ENCODE data around the gene RBFOX2. TPM values are rescaled to one million over a fixed set of nuclear protein-coding genes. Genes with fewer than 3 reads are reported as not detected.

Gene RBFOX2
- total and polyA plus RNA-seq, 2 donors (not counting 3 experiments of a cell fraction or from before 2014, with no cell fraction given), result 125 to 142 TPM

DNA sequence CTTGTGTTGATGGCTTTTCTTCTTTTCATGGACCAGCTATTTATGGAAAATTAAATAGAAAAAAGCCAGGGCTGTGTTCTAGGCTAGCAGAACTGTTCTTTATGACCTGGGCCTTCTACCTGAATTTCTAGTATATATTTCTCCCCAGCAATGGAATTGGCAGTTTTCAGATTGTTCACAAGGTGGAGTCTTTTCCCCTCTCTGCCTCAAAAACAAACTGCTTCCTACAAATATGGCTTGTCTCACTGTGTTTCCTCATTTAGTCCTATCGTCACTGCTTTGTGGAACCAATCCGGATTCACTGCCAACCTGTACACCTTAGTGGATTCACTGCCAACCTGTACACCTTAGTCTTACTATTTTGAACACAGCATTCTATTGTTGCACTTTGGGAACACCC is 316.0 kb downstream of the RBFOX2 start:
- Histone ChIP-seq H3K9me1 (replicated peaks; ENCODE audit: control insufficient read depth, extremely low read depth, insufficient read depth, low read length) (no peaks in the 10 kb centered on the region), H2AFZ (ENCODE audit: low read depth, low read length) (no peak overlapping the region), H3K36me3 (ENCODE audit: control insufficient read depth in 2 of 2, extremely low read depth in 1 of 2, insufficient read depth in 2 of 2, low read length in 2 of 2) (no peaks in the 10 kb centered on the region), H3K27me3 (ENCODE audit: control insufficient read depth in 2 of 2, insufficient read depth in 2 of 2, low read length in 2 of 2) (peaks cover 0 to 4% of the 10 kb centered on the region in 2 experiments), H3K9ac (replicated peaks; ENCODE audit: extremely low read depth, insufficient read depth, low read length) (no peak overlapping the region), H3K79me2 (ENCODE audit: control insufficient read depth, insufficient read depth, low read length) (no peaks in the 10 kb centered on the region), H3K4me2 (ENCODE audit: insufficient read depth, low read length) (no peak overlapping the region), H3K9me3 (replicated peaks; ENCODE audit: control insufficient read depth, insufficient read depth, low read length) (no peaks in the 10 kb centered on the region), H3K27ac (ENCODE audit: insufficient read depth, low read depth, low read length) (no peak overlapping the region), H3K4me1 (ENCODE audit: control insufficient read depth, extremely low read depth, insufficient read depth, low read length) (peaks cover 3% of the 10 kb centered on the region), H4K20me1 (replicated peaks; ENCODE audit: control insufficient read depth, extremely low read depth, insufficient read depth, low read length) (no peaks in the 10 kb centered on the region), H3K4me3 (replicated peaks in 1 of 3; ENCODE audit: insufficient read depth in 1 of 3, low read depth in 1 of 3, low read length in 3 of 3) (no peak overlapping the region)
- intact Hi-C loops (cut with micrococcal nuclease) (no loop called here), dilution Hi-C loops (cut with MboI; ENCODE audit: extremely low pct_ligation_motif_present, low sequenced_read_pairs) (no loop called here)
- BruUV-seq (replicated peaks), result no TSS peak
- TF ChIP-seq MYC (IDR thresholded peaks at IDR 0.05; ENCODE audit: low read depth, low read length) (no peak), FOS (IDR thresholded peaks at IDR 0.05; ENCODE audit: borderline replicate concordance, insufficient read depth, low read length) (no peak), POLR2AphosphoS5 (IDR thresholded peaks at IDR 0.05; ENCODE audit: insufficient read depth, low read depth, low read length) (no peak), EZH2 (IDR thresholded peaks at IDR 0.05; ENCODE audit: borderline replicate concordance, low read depth, low read length, severe bottlenecking) (no peak), GATA2 (IDR thresholded peaks at IDR 0.05; ENCODE audit: insufficient read depth, insufficient read length, low read depth, low read length) (no peak), POLR2A (IDR thresholded peaks at IDR 0.05; ENCODE audit: low read depth, low read length) (no peak), JUN (IDR thresholded peaks at IDR 0.05; ENCODE audit: borderline replicate concordance, insufficient read depth, insufficient read length, low read depth) (no peak)
- TF ChIP-seq, protein P1, sequence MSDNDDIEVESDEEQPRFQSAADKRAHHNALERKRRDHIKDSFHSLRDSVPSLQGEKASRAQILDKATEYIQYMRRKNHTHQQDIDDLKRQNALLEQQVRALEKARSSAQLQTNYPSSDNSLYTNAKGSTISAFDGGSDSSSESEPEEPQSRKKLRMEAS (IDR thresholded peaks at IDR 0.05; ENCODE audit: insufficient read depth, insufficient read length), result no peak
- TF ChIP-seq, protein P2, sequence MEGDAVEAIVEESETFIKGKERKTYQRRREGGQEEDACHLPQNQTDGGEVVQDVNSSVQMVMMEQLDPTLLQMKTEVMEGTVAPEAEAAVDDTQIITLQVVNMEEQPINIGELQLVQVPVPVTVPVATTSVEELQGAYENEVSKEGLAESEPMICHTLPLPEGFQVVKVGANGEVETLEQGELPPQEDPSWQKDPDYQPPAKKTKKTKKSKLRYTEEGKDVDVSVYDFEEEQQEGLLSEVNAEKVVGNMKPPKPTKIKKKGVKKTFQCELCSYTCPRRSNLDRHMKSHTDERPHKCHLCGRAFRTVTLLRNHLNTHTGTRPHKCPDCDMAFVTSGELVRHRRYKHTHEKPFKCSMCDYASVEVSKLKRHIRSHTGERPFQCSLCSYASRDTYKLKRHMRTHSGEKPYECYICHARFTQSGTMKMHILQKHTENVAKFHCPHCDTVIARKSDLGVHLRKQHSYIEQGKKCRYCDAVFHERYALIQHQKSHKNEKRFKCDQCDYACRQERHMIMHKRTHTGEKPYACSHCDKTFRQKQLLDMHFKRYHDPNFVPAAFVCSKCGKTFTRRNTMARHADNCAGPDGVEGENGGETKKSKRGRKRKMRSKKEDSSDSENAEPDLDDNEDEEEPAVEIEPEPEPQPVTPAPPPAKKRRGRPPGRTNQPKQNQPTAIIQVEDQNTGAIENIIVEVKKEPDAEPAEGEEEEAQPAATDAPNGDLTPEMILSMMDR (IDR thresholded peaks at IDR 0.05; ENCODE audit: extremely low read depth in 1 of 2, insufficient read depth in 1 of 2, low read depth in 1 of 2, low read length in 2 of 2), result no peak
- FAIRE-seq (no peak), DNase-seq (ENCODE audit: low read depth, low spot score) (no peak)
- CTCF ChIA-PET, result no interaction called here
- POLR2A ChIA-PET, result no interaction called here
